WI38 (cell line): ENCODE measurements around the gene TXNIP.

Source experiments
- H3K4me3 ChIP-seq: 2 replicates; pipeline ENCODE4 v1.5.1; 2011; ENCODE audit warnings: low read depth, mild to moderate bottlenecking, control low read depth, low read length
- CTCF ChIP-seq: IDR thresholded peaks from 2 replicates; pipeline ENCODE4 v1.5.1; 2012; ENCODE audit warnings: low read depth, mild to moderate bottlenecking, control low read depth, low read length

The TXNIP gene

GRCh38 chr1:145964328-145965118, 31.9 kb downstream of the TXNIP start, which contains the start of the genes ANKRD34A and POLR3GL:
TSS of gene ANKRD34A (minus strand) at chr1:145964575. CDS start at chr1:145961759, 2,816 bp downstream.
TSS of gene POLR3GL (plus strand) at chr1:145964690. CDS start at chr1:145974866, 10,176 bp downstream.
- peak within 1 kb of the TSS; percentile 72 for H3K4me3 ChIP-seq
- no peak for TF ChIP-seq CTCF

- TF ChIP-seq CTCF, result no peak
- H3K4me3 ChIP-seq, result peak overlapping the region; percentile 72
These were observed 32.9 kb downstream of the TXNIP start for GRCh38 chr1:145963265-145964019.

GRCh38 chr1:145962157-145963102, 33.9 kb downstream of the TXNIP start:
- H3K4me3 ChIP-seq, result peak overlapping the region; percentile 67
- no peak for TF ChIP-seq CTCF

- TF ChIP-seq CTCF, result no peak
- peak overlapping the region; percentile 67 for H3K4me3 ChIP-seq
These were observed 34.8 kb downstream of the TXNIP start for GRCh38 chr1:145961425-145962156.

- peak overlapping the region; percentile 67 for H3K4me3 ChIP-seq
- no peak for TF ChIP-seq CTCF
These were observed 35.3 kb downstream of the TXNIP start for GRCh38 chr1:145961109-145961424.

- peak overlapping the region; percentile 67 for H3K4me3 ChIP-seq
- no peak for TF ChIP-seq CTCF
These were observed 35.8 kb downstream of the TXNIP start for GRCh38 chr1:145960468-145961108.
